ACC112 (cell line): Measurements from ENCODE around the gene MUC6.

ENCODE experiments used
- H2AFZ ChIP-seq: fragments of 200-600 bp; sonication (generic); one replicate; pipeline ENCODE4 v1.6.0; 2017; ENCODE audit warnings: antibody characterized with exemption, low read length; ENCODE audit not compliant: unreplicated experiment
- H3K27ac ChIP-seq: fragments of 200-600 bp; sonication (generic); 2 replicates; pipeline ENCODE4 v1.5.1; 2014; ENCODE audit warnings: low read depth, mild to moderate bottlenecking, antibody characterized with exemption, low read length, moderate library complexity
- H3K27me3 ChIP-seq: fragments of 200-600 bp; sonication (generic); 2 replicates; pipeline ENCODE4 v1.6.1; 2014; ENCODE audit warnings: mild to moderate bottlenecking, antibody characterized with exemption, low read length, moderate library complexity, mixed read lengths; ENCODE audit not compliant: insufficient read depth
- H3K36me3 ChIP-seq: fragments of 200-600 bp; sonication (generic); 2 replicates; pipeline ENCODE4 v1.6.1; 2016; ENCODE audit warnings: mild to moderate bottlenecking, antibody characterized with exemption, low read length, moderate library complexity, mixed read lengths; ENCODE audit not compliant: insufficient read depth
- H3K4me1 ChIP-seq: fragments of 200-600 bp; sonication (generic); one replicate; pipeline ENCODE4 v1.6.1; 2016; ENCODE audit warnings: low read length, mixed read lengths; ENCODE audit not compliant: insufficient read depth, unreplicated experiment, control insufficient read depth
- H3K4me3 ChIP-seq: fragments of 200-600 bp; sonication (generic); 2 replicates; pipeline ENCODE4 v1.5.1; 2014; ENCODE audit warnings: mild to moderate bottlenecking, low read depth, low read length
- H3K79me2 ChIP-seq: fragments of 200-600 bp; sonication (generic); one replicate; pipeline ENCODE4 v1.6.0; 2016; ENCODE audit warnings: low read length; ENCODE audit not compliant: control insufficient read depth, unreplicated experiment, insufficient read depth

The MUC6 gene

DNA sequence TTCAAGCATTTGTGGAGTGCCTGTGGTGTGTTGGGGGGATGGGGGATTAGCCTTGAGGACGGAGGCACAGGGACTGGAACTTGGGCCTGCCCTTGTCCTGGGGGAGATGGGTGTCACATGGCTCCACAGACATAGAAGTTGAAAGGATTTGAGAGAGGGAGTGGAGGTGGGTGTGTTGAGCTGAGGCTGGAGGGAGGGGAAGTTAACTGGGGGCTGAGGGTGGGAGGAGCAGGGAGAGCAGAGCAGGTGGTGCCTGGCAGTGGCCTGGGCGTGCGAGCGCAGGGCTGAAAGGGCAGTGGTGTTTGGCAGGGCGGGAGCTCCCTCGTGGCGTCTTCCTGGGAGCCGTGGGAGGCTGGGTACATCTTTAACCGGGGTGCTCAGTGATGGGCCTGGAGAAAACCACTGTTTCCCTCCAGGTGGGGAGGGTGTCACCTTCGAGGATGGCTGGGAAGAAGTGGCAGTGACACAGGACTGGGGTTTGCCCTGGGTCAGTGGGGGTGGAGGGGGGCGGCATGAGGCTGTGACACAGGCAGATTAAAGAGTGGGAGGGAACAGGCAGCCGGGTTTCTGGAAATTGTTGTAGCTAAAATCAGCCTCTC, 65.3 kb downstream of the MUC6 start:
- Histone ChIP-seq H3K79me2 (peaks cover 13% of the 10 kb centered on the region), H3K27me3 (no peaks in the 10 kb centered on the region), H3K4me1 (peaks cover 7% of the 10 kb centered on the region), H3K36me3 (peaks cover 3% of the 10 kb centered on the region; the same call in 1 of the 2 replicates), H2AFZ (no peak overlapping the region), H3K27ac (no peak overlapping the region), H3K4me3 (no peak overlapping the region)

DNA sequence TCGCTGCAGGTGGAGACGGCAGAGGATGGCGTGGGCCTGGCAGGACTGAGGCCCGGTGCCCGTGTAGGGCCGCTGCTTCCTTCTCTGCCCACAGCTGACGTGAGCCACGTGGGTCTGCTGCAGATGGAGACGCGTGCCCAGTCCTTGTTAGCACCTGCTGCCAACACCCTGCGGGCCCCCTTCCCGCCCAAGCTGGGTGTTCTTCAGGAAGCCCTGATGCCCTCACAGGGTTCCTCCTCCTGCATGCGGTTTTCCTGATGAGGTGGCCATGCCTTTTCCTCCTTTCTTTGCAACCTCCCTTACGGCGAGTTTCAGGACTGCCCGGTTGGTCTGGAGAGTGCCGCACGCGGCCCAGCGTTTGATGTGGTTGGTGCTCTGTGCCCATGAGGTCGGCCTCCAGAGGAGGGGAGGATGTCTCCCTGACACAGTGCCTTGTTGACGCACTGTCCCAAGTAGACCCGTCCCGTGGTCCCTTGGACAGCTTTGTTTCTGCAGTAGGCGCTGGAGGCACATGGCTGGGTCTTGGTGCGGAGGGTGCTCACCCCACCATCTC, 66.1 kb downstream of the MUC6 start:
- Histone ChIP-seq H3K36me3 (peaks cover 3% of the 10 kb centered on the region; the same call in 1 of the 2 replicates), H3K27ac (no peak overlapping the region)

DNA sequence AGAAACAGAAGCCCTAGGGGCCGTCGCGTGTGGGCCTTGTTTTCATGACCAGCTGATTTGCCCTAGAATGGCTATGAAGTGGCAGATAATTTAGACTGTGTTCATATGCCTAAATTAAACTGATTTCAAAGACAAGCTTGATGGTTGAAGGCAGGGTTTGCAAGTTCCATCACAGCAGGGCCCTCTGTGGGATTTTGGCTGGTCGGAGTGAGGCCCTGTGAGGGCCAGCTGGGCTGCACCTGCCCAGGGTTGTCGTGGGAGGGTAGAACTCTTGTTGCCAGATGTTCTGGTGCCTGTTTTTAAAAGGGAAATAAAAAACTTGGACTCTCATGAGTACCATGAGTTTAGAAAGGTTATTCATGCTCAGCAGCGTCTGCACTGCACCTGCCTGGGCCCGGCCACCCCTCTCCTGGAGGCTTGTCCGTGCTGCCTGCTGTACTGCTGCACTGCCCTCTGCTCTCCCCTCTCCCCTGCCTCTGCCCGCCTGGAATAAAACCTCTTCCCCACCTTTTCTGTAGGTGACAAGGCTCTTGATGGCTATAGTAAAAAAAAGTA, 66.8 kb downstream of the MUC6 start:
- H2AFZ ChIP-seq: no peak overlapping the region
- peaks cover 13% of the 10 kb centered on the region for H3K79me2 ChIP-seq
- no peak overlapping the region for H3K27ac ChIP-seq
- no peak overlapping the region for H3K4me3 ChIP-seq
- no peaks in the 10 kb centered on the region for H3K27me3 ChIP-seq
- H3K36me3 ChIP-seq: peaks cover 4% of the 10 kb centered on the region; the same call in 1 of the 2 replicates
- H3K4me1 ChIP-seq: peaks cover 7% of the 10 kb centered on the region

More for the DNA sequence above, 66.1 kb downstream of the MUC6 start:
- Histone ChIP-seq H3K4me1 (peaks cover 7% of the 10 kb centered on the region), H2AFZ (no peak overlapping the region), H3K79me2 (peaks cover 13% of the 10 kb centered on the region), H3K4me3 (no peak overlapping the region), H3K27me3 (no peaks in the 10 kb centered on the region)

DNA sequence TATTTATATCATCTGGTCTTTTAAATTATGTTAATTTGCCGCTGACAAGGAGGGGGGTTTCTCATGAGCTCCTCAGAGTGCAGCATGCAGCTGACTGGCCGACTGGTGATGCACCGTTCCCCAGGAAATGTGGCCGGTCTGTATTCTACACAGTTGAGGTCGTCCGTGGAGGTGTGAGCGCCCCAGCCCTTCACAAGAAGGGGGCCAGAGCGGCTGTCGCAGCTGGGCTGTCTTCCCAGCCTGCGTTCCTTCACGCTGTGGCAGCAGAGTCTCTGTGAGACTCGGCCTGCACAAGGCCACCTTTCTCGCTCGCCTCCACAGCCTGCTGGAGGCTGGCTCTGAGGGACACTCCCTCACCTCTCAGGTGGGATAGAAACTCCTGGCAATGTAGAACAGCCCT, 67.7 kb downstream of the MUC6 start:
- Histone ChIP-seq H3K36me3 (peaks cover 12% of the 10 kb centered on the region; the same call in 1 of the 2 replicates), H3K4me1 (peaks cover 7% of the 10 kb centered on the region), H2AFZ (no peak overlapping the region), H3K4me3 (no peak overlapping the region), H3K79me2 (peaks cover 13% of the 10 kb centered on the region), H3K27me3 (no peaks in the 10 kb centered on the region), H3K27ac (no peak overlapping the region)

DNA sequence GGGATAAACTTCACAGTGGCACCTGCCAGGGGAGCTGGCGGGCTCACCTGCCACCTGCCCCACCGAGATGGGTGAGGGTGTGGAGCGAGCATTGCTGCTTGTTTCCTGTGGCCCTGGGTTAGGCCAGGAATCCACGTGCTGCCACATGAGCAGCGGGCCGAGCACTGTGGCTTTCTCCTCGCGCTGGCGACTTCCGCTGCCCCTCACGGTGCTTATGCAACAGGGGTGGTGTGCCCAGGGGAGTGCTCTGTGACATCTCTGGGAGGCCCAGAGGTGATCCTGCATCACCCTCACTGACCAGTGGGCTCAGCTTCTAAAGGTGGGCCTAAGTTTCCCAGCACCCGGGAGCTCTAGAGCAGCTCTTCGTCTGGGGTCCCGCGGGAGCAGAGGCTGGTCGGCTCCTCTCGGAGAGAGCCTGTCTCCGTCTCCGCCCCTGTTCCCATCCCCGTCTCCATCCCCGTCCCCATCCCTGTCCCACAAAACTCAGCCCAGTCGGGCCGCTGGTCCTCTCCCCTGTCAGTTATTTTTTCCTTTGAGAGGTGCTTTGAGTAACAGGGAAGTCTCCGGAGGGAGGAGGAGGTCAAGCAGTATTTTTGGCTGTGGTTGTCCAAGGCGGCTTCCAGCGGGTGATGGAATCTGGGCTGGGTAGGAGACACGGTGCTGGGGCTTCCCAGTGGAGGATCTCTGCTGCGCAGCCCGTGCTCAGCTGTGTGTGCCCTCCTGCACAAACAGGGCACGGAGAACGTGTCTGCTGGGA, 68.3 kb downstream of the MUC6 start:
- no peak overlapping the region for H3K4me3 ChIP-seq
- no peaks in the 10 kb centered on the region for H3K27me3 ChIP-seq
- peaks cover 7% of the 10 kb centered on the region for H3K4me1 ChIP-seq
- H3K36me3 ChIP-seq: peaks cover 17% of the 10 kb centered on the region; the same call in 1 of the 2 replicates
- peaks cover 13% of the 10 kb centered on the region for H3K79me2 ChIP-seq
- no peak overlapping the region for H3K27ac ChIP-seq
- H2AFZ ChIP-seq: no peak overlapping the region

DNA sequence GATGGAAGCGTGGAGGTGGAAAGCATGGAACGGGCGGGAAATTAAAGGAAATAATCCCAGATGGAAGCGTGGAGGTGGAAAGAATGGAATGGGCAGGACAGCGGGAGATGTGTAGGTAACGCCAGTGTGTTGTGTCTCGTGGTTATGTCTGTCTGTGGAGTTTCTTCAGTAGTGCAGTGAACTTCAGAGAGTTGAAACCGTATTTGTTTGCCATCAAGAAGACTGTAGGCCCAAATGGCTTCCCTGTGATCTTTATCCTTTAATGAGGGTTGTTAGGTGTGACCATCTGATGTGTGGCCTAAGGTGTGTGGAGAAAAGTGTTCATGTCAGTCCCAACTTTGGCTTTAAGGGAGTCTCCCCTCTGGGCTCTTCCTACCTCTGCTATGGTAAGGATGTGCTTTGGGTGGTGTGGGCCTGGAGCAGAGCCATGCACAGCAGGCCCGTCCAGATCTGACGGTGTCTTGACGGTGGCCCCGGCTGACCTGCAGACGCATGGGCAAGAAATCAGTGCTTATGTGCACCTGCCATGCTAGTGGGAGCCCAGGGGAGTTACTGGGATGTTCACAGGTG, 71.2 kb downstream of the MUC6 start:
- Histone ChIP-seq H3K4me1 (peaks cover 7% of the 10 kb centered on the region), H3K36me3 (0 out of 2 replicates have a peak, but pooled peaks cover 13% of the 10 kb centered on the region), H3K27me3 (no peaks in the 10 kb centered on the region), H3K79me2 (peaks cover 13% of the 10 kb centered on the region), H3K4me3 (no peak overlapping the region), H3K27ac (no peak overlapping the region), H2AFZ (no peak overlapping the region)

DNA sequence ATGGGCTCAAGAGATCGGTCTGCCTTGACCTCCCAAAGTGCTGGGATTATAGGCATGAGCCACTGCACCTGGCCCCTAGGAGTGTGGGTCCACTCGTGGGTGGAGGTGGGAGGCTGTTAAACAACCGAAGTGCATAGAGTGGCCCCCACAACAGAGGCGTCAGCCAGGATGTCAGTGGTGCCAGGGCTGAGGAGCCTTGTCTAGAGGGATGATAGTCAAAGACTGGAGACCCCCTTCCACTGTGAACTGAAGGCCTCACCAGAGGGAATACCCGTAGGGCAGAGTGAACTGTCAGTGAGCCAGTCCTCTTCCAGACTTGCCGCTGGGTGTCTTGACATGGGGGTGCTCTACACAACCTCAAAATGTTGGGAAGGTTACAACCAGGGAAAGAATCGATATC, 72.7 kb downstream of the MUC6 start:
- no peak overlapping the region for H3K27ac ChIP-seq
- no peak overlapping the region for H2AFZ ChIP-seq
- peaks cover 15% of the 10 kb centered on the region for H3K79me2 ChIP-seq
- H3K4me1 ChIP-seq: peaks cover 7% of the 10 kb centered on the region
- no peak overlapping the region for H3K4me3 ChIP-seq
- peaks cover 16% of the 10 kb centered on the region; the same call in 1 of the 2 replicates for H3K36me3 ChIP-seq
- no peaks in the 10 kb centered on the region for H3K27me3 ChIP-seq
